Dendritic cell treated with granulocyte-macrophage colony-stimulating factor and Interleukin-4, amounts not matched to agents 40 ng/mL and 50 ng/mL, for 4 days (primary cell): ENCODE results near the gene QSOX2.

Experiments
- H3K27ac Mint-ChIP-seq: one replicate; pipeline ENCODE4 v1.8.0; 2022; ENCODE audit warnings: mild to moderate bottlenecking, mixed read lengths
- H3K27me3 Mint-ChIP-seq: one replicate; pipeline ENCODE4 v1.8.0; 2022; ENCODE audit warnings: mild to moderate bottlenecking, mixed read lengths
- H3K36me3 Mint-ChIP-seq: one replicate; pipeline ENCODE4 v1.8.0; 2022; ENCODE audit warnings: low read depth, mixed read lengths
- H3K4me1 Mint-ChIP-seq: one replicate; pipeline ENCODE4 v1.8.0; 2022; ENCODE audit warnings: low read depth, mixed read lengths
- H3K4me3 Mint-ChIP-seq: one replicate; pipeline ENCODE4 v1.8.0; 2022; ENCODE audit warnings: mild to moderate bottlenecking, moderate library complexity, mixed read lengths
- H3K9me3 Mint-ChIP-seq: one replicate; pipeline ENCODE4 v1.8.0; 2022; ENCODE audit warnings: mixed read lengths
- intact Hi-C: fragments of 100-400 bp; cut with micrococcal nuclease; formaldehyde crosslinking; loops from one replicate; pipeline ENCODE4 v1.15.0; 2022

QSOX2 gene

GRCh38 chr9:136211441-136212344 is 33.9 kb downstream of the QSOX2 start:
- no peaks in the 10 kb centered on the region for H3K9me3 Mint-ChIP-seq
- H3K4me1 Mint-ChIP-seq: no peaks in the 10 kb centered on the region
- H3K36me3 Mint-ChIP-seq: peaks cover 88% of the 10 kb centered on the region
- no peak overlapping the region for H3K4me3 Mint-ChIP-seq
- intact Hi-C loops: no loop called here
- no peak overlapping the region for H3K27ac Mint-ChIP-seq
- H3K27me3 Mint-ChIP-seq: peaks cover 2% of the 10 kb centered on the region

- Mint-ChIP-seq H3K27ac (no peak overlapping the region), H3K36me3 (peaks cover 81% of the 10 kb centered on the region), H3K4me1 (no peaks in the 10 kb centered on the region), H3K27me3 (peaks cover 6% of the 10 kb centered on the region), H3K4me3 (no peak overlapping the region), H3K9me3 (no peaks in the 10 kb centered on the region)
- intact Hi-C loops: no loop called here
Observed at GRCh38 chr9:136211006-136211405, 34.6 kb downstream of the QSOX2 start.

GRCh38 chr9:136210276-136210675 is 35.3 kb downstream of the QSOX2 start:
- Mint-ChIP-seq H3K9me3 (no peaks in the 10 kb centered on the region), H3K36me3 (peaks cover 76% of the 10 kb centered on the region), H3K27ac (no peak overlapping the region), H3K27me3 (peaks cover 13% of the 10 kb centered on the region), H3K4me3 (no peak overlapping the region), H3K4me1 (no peaks in the 10 kb centered on the region)
- intact Hi-C loops: no loop called here

GRCh38 chr9:136209786-136210185 is 35.8 kb downstream of the QSOX2 start:
- Mint-ChIP-seq H3K9me3 (no peaks in the 10 kb centered on the region), H3K27me3 (peaks cover 17% of the 10 kb centered on the region), H3K27ac (no peak overlapping the region), H3K4me3 (no peak overlapping the region), H3K4me1 (no peaks in the 10 kb centered on the region), H3K36me3 (peaks cover 71% of the 10 kb centered on the region)
- intact Hi-C loops: no loop called here

- Mint-ChIP-seq H3K4me1 (no peaks in the 10 kb centered on the region), H3K27ac (no peak overlapping the region), H3K27me3 (peaks cover 22% of the 10 kb centered on the region), H3K9me3 (no peaks in the 10 kb centered on the region), H3K36me3 (peaks cover 66% of the 10 kb centered on the region), H3K4me3 (no peak overlapping the region)
- intact Hi-C loops: no loop called here
Observed at GRCh38 chr9:136209232-136209631, 36.4 kb downstream of the QSOX2 start.

- no peaks in the 10 kb centered on the region for H3K4me1 Mint-ChIP-seq
- H3K9me3 Mint-ChIP-seq: no peaks in the 10 kb centered on the region
- intact Hi-C loops: no loop called here
- H3K4me3 Mint-ChIP-seq: no peak overlapping the region
- peaks cover 28% of the 10 kb centered on the region for H3K27me3 Mint-ChIP-seq
- H3K27ac Mint-ChIP-seq: no peak overlapping the region
- H3K36me3 Mint-ChIP-seq: peaks cover 60% of the 10 kb centered on the region
Observed at GRCh38 chr9:136208675-136209074, 36.9 kb downstream of the QSOX2 start.

GRCh38 chr9:136207616-136208015 is 38.0 kb downstream of the QSOX2 start:
- Mint-ChIP-seq H3K27ac (no peak overlapping the region), H3K9me3 (no peaks in the 10 kb centered on the region), H3K36me3 (peaks cover 50% of the 10 kb centered on the region), H3K4me1 (no peaks in the 10 kb centered on the region), H3K27me3 (peaks cover 37% of the 10 kb centered on the region), H3K4me3 (no peak overlapping the region)
- intact Hi-C loops: no loop called here

GRCh38 chr9:136206602-136207275 is 38.9 kb downstream of the QSOX2 start:
- Mint-ChIP-seq H3K27me3 (peaks cover 44% of the 10 kb centered on the region), H3K27ac (no peak overlapping the region), H3K36me3 (peaks cover 41% of the 10 kb centered on the region), H3K4me3 (no peak overlapping the region), H3K9me3 (no peaks in the 10 kb centered on the region), H3K4me1 (no peaks in the 10 kb centered on the region)
- intact Hi-C loops: no loop called here

- peaks cover 31% of the 10 kb centered on the region for H3K36me3 Mint-ChIP-seq
- no peaks in the 10 kb centered on the region for H3K9me3 Mint-ChIP-seq
- intact Hi-C loops: no loop called here
- no peak overlapping the region for H3K4me3 Mint-ChIP-seq
- peaks cover 55% of the 10 kb centered on the region for H3K27me3 Mint-ChIP-seq
- H3K4me1 Mint-ChIP-seq: no peaks in the 10 kb centered on the region
- H3K27ac Mint-ChIP-seq: no peak overlapping the region
Observed at GRCh38 chr9:136205707-136205992, 40.0 kb downstream of the QSOX2 start.

GRCh38 chr9:136204838-136205706 is 40.5 kb downstream of the QSOX2 start, which contains the start of gene LHX3:
LHX3 (minus strand) TSS chr9:136205128; CDS start chr9:136205012, 116 bp downstream.
- Mint-ChIP-seq H3K27me3 (peaks cover 61% of the 10 kb centered on the region), H3K9me3 (no peaks in the 10 kb centered on the region), H3K4me1 (no peaks in the 10 kb centered on the region), H3K4me3 (no peak within 1 kb of the TSS), H3K27ac (no peak within 1 kb of the TSS), H3K36me3 (peaks cover 26% of the 10 kb centered on the region)
- intact Hi-C loops: no loop called here

- Mint-ChIP-seq H3K27me3 (peaks cover 69% of the 10 kb centered on the region), H3K4me1 (no peaks in the 10 kb centered on the region), H3K27ac (no peak overlapping the region)
Observed at GRCh38 chr9:136204145-136204805, 41.3 kb downstream of the QSOX2 start.

GRCh38 chr9:136203408-136204144 is 42.0 kb downstream of the QSOX2 start:
- H3K4me3 Mint-ChIP-seq: no peak overlapping the region
- intact Hi-C loops: no loop called here
- no peaks in the 10 kb centered on the region for H3K9me3 Mint-ChIP-seq
- peaks cover 73% of the 10 kb centered on the region for H3K27me3 Mint-ChIP-seq
- H3K4me1 Mint-ChIP-seq: no peaks in the 10 kb centered on the region
- no peak overlapping the region for H3K27ac Mint-ChIP-seq
- peaks cover 11% of the 10 kb centered on the region for H3K36me3 Mint-ChIP-seq

More at GRCh38 chr9:136204145-136204805, 41.3 kb downstream of the QSOX2 start:
- H3K4me3 Mint-ChIP-seq: no peak overlapping the region
- intact Hi-C loops: no loop called here
- peaks cover 18% of the 10 kb centered on the region for H3K36me3 Mint-ChIP-seq
- no peaks in the 10 kb centered on the region for H3K9me3 Mint-ChIP-seq
